DOHH2 (cell line): ENCODE measurements around the gene IL16.

Experiments
- H3F3A ChIP-seq: fragments of 200-600 bp; sonication (generic), shearing (Covaris generic); 2 replicates; pipeline ENCODE4 v1.6.0; 2016; ENCODE audit warnings: antibody characterized with exemption, mild to moderate bottlenecking; ENCODE audit not compliant: control insufficient read depth, insufficient read depth
- H3K27ac ChIP-seq: fragments of 200-600 bp; sonication (generic); 2 replicates; pipeline ENCODE4 v1.5.1; 2014; ENCODE audit warnings: low read depth, mild to moderate bottlenecking, low read length, moderate library complexity
- H3K27me3 ChIP-seq: fragments of 200-600 bp; sonication (generic); 2 replicates; pipeline ENCODE4 v1.6.1; 2014; ENCODE audit warnings: mild to moderate bottlenecking, low read length, mixed read lengths; ENCODE audit not compliant: control insufficient read depth
- H3K36me3 ChIP-seq: fragments of 200-600 bp; sonication (generic); 2 replicates; pipeline ENCODE4 v1.6.1; 2014; ENCODE audit warnings: mild to moderate bottlenecking, low read length, moderate library complexity, mixed read lengths; ENCODE audit not compliant: control insufficient read depth
- H3K4me1 ChIP-seq: fragments of 200-600 bp; sonication (generic); 2 replicates; pipeline ENCODE4 v1.6.1; 2014; ENCODE audit warnings: mild to moderate bottlenecking, low read length, mixed read lengths; ENCODE audit not compliant: control insufficient read depth
- H3K4me2 ChIP-seq: fragments of 200-600 bp; sonication (generic); 2 replicates; pipeline ENCODE4 v1.6.0; 2014; ENCODE audit warnings: mild to moderate bottlenecking, low read length, moderate library complexity
- H3K4me3 ChIP-seq: fragments of 200-600 bp; sonication (generic); 2 replicates; pipeline ENCODE4 v1.5.1; 2014; ENCODE audit warnings: mild to moderate bottlenecking, low read length, mixed read lengths
- H3K79me2 ChIP-seq: fragments of 200-600 bp; sonication (generic); 2 replicates; pipeline ENCODE4 v1.6.1; 2014; ENCODE audit warnings: mild to moderate bottlenecking, low read length, mixed read lengths; ENCODE audit not compliant: control insufficient read depth
- H3K9me2 ChIP-seq: fragments of 200-600 bp; sonication (generic); replicated peaks from 2 replicates; pipeline ENCODE4 v1.6.1; 2014; ENCODE audit warnings: mild to moderate bottlenecking, low read length, mixed read lengths; ENCODE audit not compliant: control insufficient read depth
- H3K9me3 ChIP-seq: fragments of 200-600 bp; sonication (generic); 2 replicates; pipeline ENCODE4 v1.6.1; 2014; ENCODE audit warnings: antibody characterized with exemption, low read length, mixed read lengths; ENCODE audit not compliant: control insufficient read depth, insufficient read depth
- H4K20me1 ChIP-seq: fragments of 200-600 bp; sonication (generic); 2 replicates; pipeline ENCODE4 v1.6.0; 2014; ENCODE audit warnings: low read depth, mild to moderate bottlenecking, antibody characterized with exemption, low read length, moderate library complexity; ENCODE audit not compliant: control insufficient read depth, insufficient read depth
- CTCF ChIP-seq: fragments of 200-600 bp; sonication (generic); IDR thresholded peaks from one replicate; pipeline ENCODE4 v1.5.1; 2014; ENCODE audit warnings: antibody characterized with exemption, mild to moderate bottlenecking, low read depth, low read length; ENCODE audit not compliant: poor library complexity, severe bottlenecking
- EZH2phosphoT487 ChIP-seq: fragments of 200-600 bp; sonication (generic); IDR thresholded peaks from 2 replicates; pipeline ENCODE4 v1.6.1; 2017; ENCODE audit warnings: borderline replicate concordance, mild to moderate bottlenecking, antibody characterized with exemption, low read length, moderate library complexity, mixed read lengths

The IL16 gene

GRCh38 chr15:81222007-81222406, 25.3 kb downstream of the IL16 start:
- no peaks in the 10 kb centered on the region for H3K4me1 ChIP-seq
- no peak for TF ChIP-seq CTCF
- TF ChIP-seq EZH2phosphoT487, result no peak
- H3K9me2 ChIP-seq, result no peaks in the 10 kb centered on the region
- H3K36me3 ChIP-seq, result no peaks in the 10 kb centered on the region
- H3K27ac ChIP-seq, result no peak overlapping the region
- H3K4me2 ChIP-seq, result no peak overlapping the region
- 0 out of 2 replicates have a peak, but pooled peaks cover 2% of the 10 kb centered on the region for H3K27me3 ChIP-seq
- H3K4me3 ChIP-seq, result no peak overlapping the region
- H3K9me3 ChIP-seq, result no peaks in the 10 kb centered on the region
- H3K79me2 ChIP-seq, result no peaks in the 10 kb centered on the region
- no peaks in the 10 kb centered on the region for H4K20me1 ChIP-seq
- H3F3A ChIP-seq, result no peaks in the 10 kb centered on the region

GRCh38 chr15:81223346-81223971, 26.8 kb downstream of the IL16 start:
- Histone ChIP-seq H3K4me1 (no peaks in the 10 kb centered on the region), H3K27ac (no peak overlapping the region), H3K27me3 (0 out of 2 replicates have a peak, but pooled peaks cover 4% of the 10 kb centered on the region), H3K79me2 (no peaks in the 10 kb centered on the region), H3K9me3 (no peaks in the 10 kb centered on the region), H3F3A (no peaks in the 10 kb centered on the region), H4K20me1 (no peaks in the 10 kb centered on the region), H3K4me2 (no peak overlapping the region), H3K9me2 (no peaks in the 10 kb centered on the region), H3K4me3 (no peak overlapping the region), H3K36me3 (no peaks in the 10 kb centered on the region)
- TF ChIP-seq CTCF (no peak), EZH2phosphoT487 (no peak)

- no peak for TF ChIP-seq CTCF
- H3K4me1 ChIP-seq, result no peaks in the 10 kb centered on the region
- H3K27me3 ChIP-seq, result 0 out of 2 replicates have a peak, but pooled peaks cover 4% of the 10 kb centered on the region
- H3K27ac ChIP-seq, result no peak overlapping the region
- H4K20me1 ChIP-seq, result no peaks in the 10 kb centered on the region
- H3K36me3 ChIP-seq, result no peaks in the 10 kb centered on the region
- H3K9me2 ChIP-seq, result no peaks in the 10 kb centered on the region
- no peaks in the 10 kb centered on the region for H3F3A ChIP-seq
- no peaks in the 10 kb centered on the region for H3K79me2 ChIP-seq
- H3K4me3 ChIP-seq, result no peak overlapping the region
- no peak overlapping the region for H3K4me2 ChIP-seq
- H3K9me3 ChIP-seq, result no peaks in the 10 kb centered on the region
Observed at GRCh38 chr15:81224232-81224631, 27.6 kb downstream of the IL16 start.
